Activated T-helper 2 cell treated with anti-CD3 and anti-CD28 coated beads, Interferon-gamma antibody, Interleukin-2, Interleukin-4, amounts not matched to agents 10 μg/mL and 5 μg/mL and 100 μg/mL, durations not matched to agents 14 hours and 24 hours and 36 hours (primary cell): ENCODE data around the gene KIR3DL3. TPM values are rescaled to one million over a fixed set of nuclear protein-coding genes. Genes with fewer than 3 reads are reported as not detected.
"Not testable (repeated sequence)": the region's sequence is repeated elsewhere in the genome, so short reads cannot be mapped to it uniquely, and the experiment has no call there.

ENCODE experiments used
- DNase-seq: peaks from one replicate; pipeline ENCODE4 v3.0.0; 2021; ENCODE audit warnings: low spot score
- H3K27ac Mint-ChIP-seq: one replicate; pipeline ENCODE4 v1.8.0; 2021; ENCODE audit warnings: mixed read lengths
- H3K27me3 Mint-ChIP-seq: one replicate; pipeline ENCODE4 v1.8.0; 2021; ENCODE audit warnings: low read depth, mixed read lengths
- H3K36me3 Mint-ChIP-seq: one replicate; pipeline ENCODE4 v1.8.0; 2021; ENCODE audit warnings: low read depth, mixed read lengths
- H3K4me1 Mint-ChIP-seq: one replicate; pipeline ENCODE4 v1.8.0; 2021; ENCODE audit warnings: low read depth, mixed read lengths
- H3K4me3 Mint-ChIP-seq: one replicate; pipeline ENCODE4 v1.8.0; 2021; ENCODE audit warnings: low read depth, mild to moderate bottlenecking, moderate library complexity, mixed read lengths
- H3K9me3 Mint-ChIP-seq: one replicate; pipeline ENCODE4 v1.8.0; 2021; ENCODE audit warnings: mixed read lengths
- intact Hi-C: fragments of 100-400 bp; cut with micrococcal nuclease; formaldehyde crosslinking; loops from one replicate; pipeline ENCODE4 v1.15.1; 2023
- total RNA-seq: library from RNA; stranded (reverse); gene quantifications from 2 replicates; pipeline ENCODE4 v1.2.3, GENCODE V29; 2022

The KIR3DL3 gene
- total RNA-seq, result not detected in 2 replicates

DNA sequence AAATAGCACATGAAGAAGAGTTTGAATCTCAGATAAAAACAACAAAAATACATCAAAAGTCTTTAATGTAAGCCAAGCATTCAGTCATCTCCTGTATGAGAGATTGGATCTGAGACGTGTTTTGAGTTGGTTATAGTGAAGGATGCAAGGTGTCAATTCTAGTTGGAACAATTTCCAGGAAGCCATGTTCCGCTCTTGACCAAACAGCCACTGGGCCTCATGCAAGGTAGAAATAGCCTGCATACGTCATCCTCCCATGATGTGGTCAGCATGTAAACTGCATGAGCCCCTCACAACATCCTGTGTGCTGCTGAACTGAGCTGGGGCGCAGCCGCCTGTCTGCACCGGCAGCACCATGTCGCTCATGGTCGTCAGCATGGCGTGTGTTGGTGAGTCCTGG, at the start of gene KIR3DL3:
KIR3DL3 (plus strand) TSS at position 301 of the 400 bp plus-strand sequence; CDS start at position 356, 55 bp downstream.
- intact Hi-C loops, result no loop called here
- H3K9me3 Mint-ChIP-seq, result peaks cover 15% of the 10 kb centered on the region
- no peak for DNase-seq
- H3K27me3 Mint-ChIP-seq, result no peaks in the 10 kb centered on the region
- no peaks in the 10 kb centered on the region for H3K4me1 Mint-ChIP-seq
- no peak within 1 kb of the TSS for H3K27ac Mint-ChIP-seq
- no peak within 1 kb of the TSS for H3K4me3 Mint-ChIP-seq
- no peaks in the 10 kb centered on the region for H3K36me3 Mint-ChIP-seq

- H3K9me3 Mint-ChIP-seq, H3K27me3 Mint-ChIP-seq, H3K27ac Mint-ChIP-seq, H3K4me3 Mint-ChIP-seq, DNase-seq, H3K36me3 Mint-ChIP-seq, H3K4me1 Mint-ChIP-seq: not testable (repeated sequence)
- intact Hi-C loops, result loop anchor here (1.0 kb wide), 1 partner anchor 198 kb away; no protein-coding TSS in a partner anchor
Observed at GRCh38 chr19:54676210-54676834, 47.9 kb upstream of the KIR3DL3 start.

GRCh38 chr19:54677217-54677616, 47.0 kb upstream of the KIR3DL3 start:
- no peak for DNase-seq
- intact Hi-C loops, result no loop called here

DNA sequence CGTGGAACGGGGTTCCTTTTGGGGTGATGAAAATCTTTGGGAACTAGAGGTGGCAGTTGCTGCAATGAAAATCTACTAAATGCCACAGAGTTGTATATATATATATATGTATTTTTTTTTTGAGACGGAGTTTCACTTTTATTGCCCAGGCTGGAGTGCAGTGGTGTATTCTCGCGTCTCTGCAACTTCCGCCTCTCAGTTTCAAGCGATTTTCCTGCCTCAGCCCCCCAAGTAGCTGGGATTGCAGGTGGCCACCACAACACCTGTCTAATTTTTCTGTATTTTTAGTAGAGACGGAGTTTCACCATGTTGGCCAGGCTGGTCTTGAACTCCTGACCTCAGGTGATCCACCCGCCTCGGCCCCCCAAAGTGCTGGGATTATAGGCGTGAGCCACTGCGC, 42.6 kb upstream of the KIR3DL3 start:
- H3K36me3 Mint-ChIP-seq, H3K27ac Mint-ChIP-seq, DNase-seq, H3K4me3 Mint-ChIP-seq, H3K4me1 Mint-ChIP-seq, intact Hi-C loops, H3K27me3 Mint-ChIP-seq, H3K9me3 Mint-ChIP-seq: not testable (repeated sequence)

More at GRCh38 chr19:54677217-54677616, 47.0 kb upstream of the KIR3DL3 start:
- H3K4me3 Mint-ChIP-seq, result no peak overlapping the region
- no peaks in the 10 kb centered on the region for H3K9me3 Mint-ChIP-seq
- no peaks in the 10 kb centered on the region for H3K4me1 Mint-ChIP-seq
- no peaks in the 10 kb centered on the region for H3K27me3 Mint-ChIP-seq
- H3K27ac Mint-ChIP-seq, result no peak overlapping the region
- no peaks in the 10 kb centered on the region for H3K36me3 Mint-ChIP-seq

DNA sequence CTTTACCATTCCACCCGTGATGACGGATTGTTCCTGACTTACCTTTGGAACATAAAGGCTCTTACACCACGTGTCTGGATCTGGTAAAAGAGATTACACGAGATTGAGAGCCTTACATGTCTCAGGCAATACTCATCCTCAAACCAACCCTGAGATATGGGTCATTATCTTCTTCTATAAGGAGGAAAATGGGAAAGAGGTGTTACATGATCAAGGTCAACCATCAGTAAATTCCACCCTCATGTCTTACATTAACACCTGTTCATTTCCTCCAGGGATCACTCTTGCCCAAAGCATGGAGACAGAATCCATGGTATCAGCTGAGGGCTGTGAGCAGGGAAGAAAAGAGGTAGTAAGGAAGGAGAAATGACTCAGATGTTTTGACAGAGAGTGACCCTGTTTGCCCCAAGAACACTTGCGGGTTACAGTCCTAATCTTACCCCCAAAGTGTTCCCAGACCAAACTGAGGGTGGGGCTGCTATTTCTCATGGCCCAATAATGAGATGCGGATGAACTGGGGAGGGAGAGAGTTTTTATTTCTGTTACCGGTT, 41.9 kb upstream of the KIR3DL3 start:
- H3K27me3 Mint-ChIP-seq, result no peaks in the 10 kb centered on the region
- no peaks in the 10 kb centered on the region for H3K4me1 Mint-ChIP-seq

DNA sequence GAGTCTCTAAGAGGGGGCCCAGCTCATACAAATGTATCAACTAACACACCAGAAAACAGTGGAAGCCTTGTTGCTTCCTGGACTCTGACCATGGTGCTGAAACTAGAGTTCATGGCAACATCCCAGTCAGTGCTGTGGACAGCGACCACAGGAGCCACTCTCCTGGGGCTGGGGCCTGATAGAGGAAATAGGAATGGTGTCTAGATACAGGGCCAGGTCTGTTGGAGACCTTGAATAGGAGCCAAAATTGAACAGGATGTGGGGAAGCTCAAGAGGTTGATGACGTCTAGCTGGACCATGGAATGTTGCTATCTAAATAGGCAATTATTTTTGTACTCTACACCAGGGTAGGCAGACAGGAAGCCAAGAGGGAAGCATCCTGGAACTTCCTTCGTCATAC, 39.7 kb upstream of the KIR3DL3 start:
- H3K36me3 Mint-ChIP-seq, result no peaks in the 10 kb centered on the region
- no peaks in the 10 kb centered on the region for H3K4me1 Mint-ChIP-seq
- no peak overlapping the region for H3K27ac Mint-ChIP-seq
- DNase-seq, result no peak
- H3K9me3 Mint-ChIP-seq, result no peaks in the 10 kb centered on the region
- intact Hi-C loops, result no loop called here
- no peak overlapping the region for H3K4me3 Mint-ChIP-seq
- peaks cover 1% of the 10 kb centered on the region for H3K27me3 Mint-ChIP-seq

More for the DNA sequence above, 41.9 kb upstream of the KIR3DL3 start:
- no peak for DNase-seq
- H3K4me3 Mint-ChIP-seq, result no peak overlapping the region
- intact Hi-C loops, result no loop called here
- H3K9me3 Mint-ChIP-seq, result no peaks in the 10 kb centered on the region
- no peak overlapping the region for H3K27ac Mint-ChIP-seq
- no peaks in the 10 kb centered on the region for H3K36me3 Mint-ChIP-seq

DNA sequence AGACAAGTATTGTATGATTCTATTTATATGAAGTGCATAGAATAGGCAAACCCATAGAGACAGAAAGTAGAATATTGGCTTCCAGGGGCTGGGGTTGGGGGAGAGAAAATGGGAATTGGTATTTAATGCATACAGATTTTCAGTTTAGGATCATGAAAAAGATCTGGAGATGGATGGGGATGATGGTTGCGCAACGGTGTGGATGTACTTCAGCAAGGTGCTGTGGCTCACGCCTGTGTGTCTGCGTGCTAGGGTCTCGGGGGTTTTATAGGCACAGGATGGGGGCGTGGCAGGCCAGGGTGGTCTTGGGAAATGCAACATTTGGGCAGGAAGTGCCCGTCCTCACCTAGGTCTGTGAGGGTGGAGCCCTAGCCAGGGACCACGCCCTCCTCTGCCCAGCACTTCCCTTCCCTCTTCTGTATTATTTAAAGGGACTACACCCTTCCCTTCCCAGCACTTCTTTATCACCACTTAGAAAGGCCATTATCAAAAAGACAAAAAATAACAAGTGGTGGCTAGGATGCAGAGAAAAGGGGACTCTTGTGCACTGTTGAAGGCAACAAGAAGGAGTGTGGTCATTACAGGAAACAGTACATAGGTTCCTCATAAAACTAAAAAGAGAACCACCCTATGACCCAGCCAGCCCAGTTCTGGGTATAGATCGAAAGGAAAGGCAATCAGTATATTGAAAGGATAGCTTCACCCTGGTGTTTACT, 32.5 kb upstream of the KIR3DL3 start:
- intact Hi-C loops, result no loop called here
- no peak for DNase-seq
- Mint-ChIP-seq H3K27ac (no peak overlapping the region), H3K9me3 (no peaks in the 10 kb centered on the region), H3K36me3 (no peaks in the 10 kb centered on the region), H3K4me1 (no peaks in the 10 kb centered on the region), H3K27me3 (peaks cover 3% of the 10 kb centered on the region), H3K4me3 (no peak overlapping the region)

- Mint-ChIP-seq H3K4me3 (no peak overlapping the region), H3K4me1 (no peaks in the 10 kb centered on the region), H3K9me3 (no peaks in the 10 kb centered on the region), H3K36me3 (no peaks in the 10 kb centered on the region), H3K27me3 (peaks cover 3% of the 10 kb centered on the region), H3K27ac (no peak overlapping the region)
- DNase-seq, result no peak
- intact Hi-C loops, result no loop called here
Observed at GRCh38 chr19:54692298-54692615, 32.0 kb upstream of the KIR3DL3 start.

- H3K27me3 Mint-ChIP-seq, result peaks cover 2% of the 10 kb centered on the region
- no peak overlapping the region for H3K27ac Mint-ChIP-seq
- no peaks in the 10 kb centered on the region for H3K36me3 Mint-ChIP-seq
- H3K4me1 Mint-ChIP-seq, result no peaks in the 10 kb centered on the region
- DNase-seq, result no peak
- intact Hi-C loops, result no loop called here
- H3K4me3 Mint-ChIP-seq, result no peak overlapping the region
- H3K9me3 Mint-ChIP-seq, result no peaks in the 10 kb centered on the region
Observed at GRCh38 chr19:54694648-54695047, 29.6 kb upstream of the KIR3DL3 start.

DNA sequence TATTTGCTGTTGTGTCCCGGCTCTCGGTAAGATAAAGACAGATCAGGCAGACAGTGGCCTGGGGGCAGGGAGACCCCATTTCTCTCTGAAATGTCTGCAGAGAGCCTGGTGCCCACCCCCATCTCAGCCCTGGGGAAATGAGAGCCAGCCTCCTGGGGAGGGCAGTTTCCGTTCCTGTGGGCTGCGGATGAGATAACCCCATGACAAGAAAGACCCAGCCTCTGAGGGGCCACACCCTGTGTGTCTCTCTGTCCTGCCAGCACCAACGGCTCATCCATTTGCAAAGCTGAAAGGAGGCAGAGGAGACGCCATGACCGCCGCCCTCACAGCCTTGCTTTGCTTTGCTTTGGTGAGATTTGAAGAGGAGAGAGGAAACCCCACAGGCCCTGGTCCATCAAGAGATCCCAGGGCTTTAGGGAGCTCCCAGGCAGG, 28.1 kb upstream of the KIR3DL3 start:
- no peak overlapping the region for H3K4me3 Mint-ChIP-seq
- no peaks in the 10 kb centered on the region for H3K4me1 Mint-ChIP-seq
- H3K27me3 Mint-ChIP-seq, result peaks cover 2% of the 10 kb centered on the region
- H3K36me3 Mint-ChIP-seq, result no peaks in the 10 kb centered on the region
- no peaks in the 10 kb centered on the region for H3K9me3 Mint-ChIP-seq
- intact Hi-C loops, result no loop called here
- no peak overlapping the region for H3K27ac Mint-ChIP-seq
- DNase-seq, result no peak

DNA sequence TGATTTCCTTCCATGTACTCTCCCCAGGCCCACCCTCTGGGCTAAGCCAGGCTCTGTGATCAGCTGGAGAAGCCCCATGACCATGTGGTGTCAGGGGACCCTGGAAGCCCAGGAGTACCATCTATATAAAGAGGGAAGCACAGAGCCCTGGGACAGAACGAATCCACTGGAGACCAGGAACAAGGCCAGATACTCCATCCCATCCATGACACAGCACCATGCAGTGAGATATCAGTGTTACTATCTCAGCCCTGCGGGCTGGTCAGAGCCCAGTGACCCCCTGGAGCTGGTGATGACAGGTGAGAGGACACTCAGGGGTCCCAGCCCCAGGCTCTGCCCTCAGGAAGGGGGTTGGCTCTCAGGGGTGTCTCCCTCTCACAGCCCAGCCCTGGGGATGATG, 27.5 kb upstream of the KIR3DL3 start:
- Mint-ChIP-seq H3K27me3 (peaks cover 2% of the 10 kb centered on the region), H3K36me3 (no peaks in the 10 kb centered on the region), H3K27ac (no peak overlapping the region), H3K9me3 (no peaks in the 10 kb centered on the region), H3K4me3 (no peak overlapping the region), H3K4me1 (no peaks in the 10 kb centered on the region)
- DNase-seq, result no peak
- intact Hi-C loops, result no loop called here

GRCh38 chr19:54697716-54698115, 26.5 kb upstream of the KIR3DL3 start:
- H3K27me3 Mint-ChIP-seq, intact Hi-C loops, DNase-seq, H3K4me3 Mint-ChIP-seq, H3K9me3 Mint-ChIP-seq, H3K36me3 Mint-ChIP-seq, H3K4me1 Mint-ChIP-seq, H3K27ac Mint-ChIP-seq: not testable (repeated sequence)

DNA sequence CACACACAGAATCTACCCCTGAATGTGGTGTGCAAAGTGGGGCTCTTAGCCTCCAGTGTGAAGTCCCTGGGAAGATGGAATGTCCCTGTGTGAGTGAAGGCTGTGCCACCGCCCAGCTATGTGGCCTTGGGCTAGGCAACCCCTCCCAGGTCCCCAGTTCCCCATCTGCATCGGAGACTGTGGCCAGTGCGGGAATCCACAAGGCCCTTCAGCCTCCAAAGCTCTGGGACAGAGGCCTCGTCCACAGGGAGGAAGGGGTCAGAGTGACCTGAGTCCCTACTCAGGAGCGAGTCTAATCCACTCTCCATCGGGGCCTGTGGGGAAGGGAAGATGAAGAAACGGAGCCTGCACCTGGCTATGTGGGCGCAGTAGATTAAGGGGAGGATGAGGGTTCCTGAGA, 19.3 kb upstream of the KIR3DL3 start:
- intact Hi-C loops, result no loop called here
- no peak overlapping the region for H3K27ac Mint-ChIP-seq
- H3K4me3 Mint-ChIP-seq, result no peak overlapping the region
- no peaks in the 10 kb centered on the region for H3K9me3 Mint-ChIP-seq
- H3K27me3 Mint-ChIP-seq, result no peaks in the 10 kb centered on the region
- H3K36me3 Mint-ChIP-seq, result no peaks in the 10 kb centered on the region
- DNase-seq, result no peak
- H3K4me1 Mint-ChIP-seq, result peaks cover 8% of the 10 kb centered on the region
